Smooth muscle cell (in vitro differentiated cells): ENCODE measurements around the gene CCL2. TPM values are rescaled to one million over a fixed set of nuclear protein-coding genes. Genes with fewer than 3 reads are reported as not detected.

ENCODE experiments used
- DNase-seq: peaks from one replicate; lab custom pipeline; 2025; ENCODE audit not compliant: unreplicated experiment; lab: John Stamatoyannopoulos, UW
- H2AFZ ChIP-seq: fragments of 200-600 bp; sonication (generic); 2 replicates; pipeline ENCODE4 v1.6.0; 2016; ENCODE audit warnings: antibody characterized with exemption, low read depth, mild to moderate bottlenecking
- H3F3A ChIP-seq: fragments of 200-600 bp; sonication (generic); 2 replicates; pipeline ENCODE4 v1.6.0; 2017; ENCODE audit warnings: antibody characterized with exemption, low read depth
- H3K27ac ChIP-seq: fragments of 200-600 bp; sonication (generic); 2 replicates; pipeline ENCODE4 v1.5.1; 2016; ENCODE audit warnings: low read depth, mild to moderate bottlenecking
- H3K27me3 ChIP-seq: fragments of 200-600 bp; sonication (generic); 2 replicates; pipeline ENCODE4 v1.6.1; 2016; ENCODE audit warnings: low read depth, mild to moderate bottlenecking
- H3K36me3 ChIP-seq: fragments of 200-600 bp; sonication (generic); 2 replicates; pipeline ENCODE4 v1.5.1; 2016; ENCODE audit warnings: low read depth
- H3K4me1 ChIP-seq: fragments of 200-600 bp; sonication (generic); 2 replicates; pipeline ENCODE4 v1.5.1; 2016; ENCODE audit warnings: low read depth
- H3K4me2 ChIP-seq: fragments of 200-600 bp; sonication (generic); 2 replicates; pipeline ENCODE4 v1.6.0; 2016; ENCODE audit warnings: mild to moderate bottlenecking
- H3K4me3 ChIP-seq: fragments of 200-600 bp; sonication (generic); 2 replicates; pipeline ENCODE4 v1.5.1; 2016; ENCODE audit warnings: mild to moderate bottlenecking
- H3K79me2 ChIP-seq: fragments of 200-600 bp; sonication (generic); 2 replicates; pipeline ENCODE4 v1.6.0; 2016; ENCODE audit warnings: low read depth, mild to moderate bottlenecking
- H3K9ac ChIP-seq: fragments of 200-600 bp; sonication (generic); 2 replicates; pipeline ENCODE4 v1.6.0; 2016; ENCODE audit warnings: low read depth
- H3K9me3 ChIP-seq: fragments of 200-600 bp; sonication (generic); replicated peaks from 2 replicates; pipeline ENCODE4 v1.5.1; 2016; ENCODE audit warnings: low read depth
- H4K20me1 ChIP-seq: fragments of 200-600 bp; sonication (generic); 2 replicates; pipeline ENCODE4 v1.6.0; 2016; ENCODE audit warnings: low read depth
- WGBS: methylation state at CpG from one replicate; pipeline ENCODE4 v1.1.7; 2016; ENCODE audit warnings: low lambda C conversion rate; 5-methylcytosine and 5-hydroxymethylcytosine counted together
- polyA plus RNA-seq: library from polyadenylated mRNA; unstranded; fragments of >200 nt; fragmentation: Nextera tagmentation; extraction: Ambion mirVana; gene quantifications from 2 replicates; pipeline ENCODE4 v1.2.1, GENCODE V29; 2016
- total RNA-seq: library from RNA; depleted of rRNA; stranded (reverse); fragments of >200 nt; gene quantifications from 2 replicates; pipeline ENCODE4 v1.2.3, GENCODE V29; 2014
- TF ChIP-seq, protein P1 (sequence below): fragments of 200-600 bp; sonication (generic); IDR thresholded peaks from 2 replicates; pipeline ENCODE4 v1.5.1; 2017; ENCODE audit warnings: borderline replicate concordance, mild to moderate bottlenecking, antibody characterized with exemption; ENCODE audit not compliant: insufficient read depth, poor library complexity, severe bottlenecking

Gene CCL2
- total and polyA plus RNA-seq, 2 experiments from 2014 or later: 33.2 to 36.5 TPM

DNA sequence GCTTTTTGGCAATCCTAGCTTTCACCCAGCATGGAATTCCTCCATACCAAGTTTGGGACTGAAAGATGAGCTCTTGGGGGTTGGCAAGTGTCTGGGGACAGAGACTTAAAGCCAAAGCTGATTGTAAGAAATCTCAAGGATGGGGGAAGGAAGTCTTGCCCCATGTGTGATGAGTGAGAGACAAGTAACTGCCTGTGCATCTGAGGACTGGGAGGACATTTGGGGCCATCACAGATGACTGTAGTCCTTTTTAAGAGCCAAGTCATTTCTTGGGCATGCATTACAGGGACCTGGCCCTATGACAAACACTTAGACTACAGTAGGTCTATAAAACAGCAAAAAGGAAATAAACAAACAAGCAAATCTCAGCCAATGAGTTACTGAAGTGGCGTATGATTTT lies 36.3 kb upstream of the CCL2 start:
- Histone ChIP-seq H3K4me3 (no peak overlapping the region), H3K36me3 (no peaks in the 10 kb centered on the region), H3K9me3 (no peaks in the 10 kb centered on the region), H4K20me1 (no peaks in the 10 kb centered on the region), H3K79me2 (no peaks in the 10 kb centered on the region), H3F3A (no peaks in the 10 kb centered on the region), H3K4me2 (no peak overlapping the region), H2AFZ (no peak overlapping the region), H3K9ac (no peak overlapping the region), H3K27me3 (no peaks in the 10 kb centered on the region), H3K27ac (no peak overlapping the region), H3K4me1 (no peaks in the 10 kb centered on the region)
- TF ChIP-seq, protein P1, sequence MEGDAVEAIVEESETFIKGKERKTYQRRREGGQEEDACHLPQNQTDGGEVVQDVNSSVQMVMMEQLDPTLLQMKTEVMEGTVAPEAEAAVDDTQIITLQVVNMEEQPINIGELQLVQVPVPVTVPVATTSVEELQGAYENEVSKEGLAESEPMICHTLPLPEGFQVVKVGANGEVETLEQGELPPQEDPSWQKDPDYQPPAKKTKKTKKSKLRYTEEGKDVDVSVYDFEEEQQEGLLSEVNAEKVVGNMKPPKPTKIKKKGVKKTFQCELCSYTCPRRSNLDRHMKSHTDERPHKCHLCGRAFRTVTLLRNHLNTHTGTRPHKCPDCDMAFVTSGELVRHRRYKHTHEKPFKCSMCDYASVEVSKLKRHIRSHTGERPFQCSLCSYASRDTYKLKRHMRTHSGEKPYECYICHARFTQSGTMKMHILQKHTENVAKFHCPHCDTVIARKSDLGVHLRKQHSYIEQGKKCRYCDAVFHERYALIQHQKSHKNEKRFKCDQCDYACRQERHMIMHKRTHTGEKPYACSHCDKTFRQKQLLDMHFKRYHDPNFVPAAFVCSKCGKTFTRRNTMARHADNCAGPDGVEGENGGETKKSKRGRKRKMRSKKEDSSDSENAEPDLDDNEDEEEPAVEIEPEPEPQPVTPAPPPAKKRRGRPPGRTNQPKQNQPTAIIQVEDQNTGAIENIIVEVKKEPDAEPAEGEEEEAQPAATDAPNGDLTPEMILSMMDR: no peak
- no peak for DNase-seq
- 92% methylated on average over 1 of the region's 1 CpG for WGBS

DNA sequence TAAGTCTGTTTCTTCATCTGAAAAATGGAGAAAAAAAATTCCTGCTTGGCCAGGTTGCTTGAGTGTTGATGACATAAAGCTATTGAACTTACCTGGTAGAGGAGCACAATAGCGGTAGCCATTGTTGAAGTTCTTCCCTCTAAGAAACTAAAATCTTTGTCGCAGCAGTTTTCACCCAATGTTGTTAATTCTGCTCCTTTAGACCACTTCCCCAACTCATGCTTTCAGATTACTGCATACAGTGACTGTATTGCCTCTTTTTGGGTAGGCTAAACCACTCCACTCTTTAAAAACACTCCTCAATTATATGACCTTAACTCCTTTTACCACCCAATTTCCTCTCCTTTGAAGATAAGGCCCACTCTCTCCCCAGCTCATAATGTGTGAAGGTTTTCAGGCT lies 35.7 kb upstream of the CCL2 start:
- Histone ChIP-seq H3K27ac (no peak overlapping the region), H2AFZ (no peak overlapping the region), H3K4me2 (no peak overlapping the region), H4K20me1 (no peaks in the 10 kb centered on the region), H3K79me2 (no peaks in the 10 kb centered on the region), H3K9me3 (no peaks in the 10 kb centered on the region), H3K4me1 (no peaks in the 10 kb centered on the region), H3K4me3 (no peak overlapping the region), H3K36me3 (no peaks in the 10 kb centered on the region), H3K9ac (no peak overlapping the region), H3F3A (no peaks in the 10 kb centered on the region), H3K27me3 (no peaks in the 10 kb centered on the region)
- TF ChIP-seq, protein P1: no peak
- DNase-seq: no peak
- 89% methylated on average over 2 of the region's 2 CpGs for WGBS

- H3K27me3 ChIP-seq: no peaks in the 10 kb centered on the region
- H3K9me3 ChIP-seq: no peaks in the 10 kb centered on the region
- TF ChIP-seq, protein P1: no peak
- H3K4me3 ChIP-seq: no peak overlapping the region
- no peak overlapping the region for H3K4me2 ChIP-seq
- no peak for DNase-seq
- H4K20me1 ChIP-seq: no peaks in the 10 kb centered on the region
- H3K4me1 ChIP-seq: no peaks in the 10 kb centered on the region
- H3K27ac ChIP-seq: no peak overlapping the region
- WGBS: 89% methylated on average over 2 of the region's 2 CpGs
- no peak overlapping the region for H3K9ac ChIP-seq
- H2AFZ ChIP-seq: no peak overlapping the region
- no peaks in the 10 kb centered on the region for H3K36me3 ChIP-seq
- H3F3A ChIP-seq: no peaks in the 10 kb centered on the region
- H3K79me2 ChIP-seq: no peaks in the 10 kb centered on the region
Observed at GRCh38 chr17:34220045-34220751, 34.9 kb upstream of the CCL2 start.
